Endothelial cell (in vitro differentiated cells): ENCODE measurements around the gene KLC1. TPM values are rescaled to one million over a fixed set of nuclear protein-coding genes. Genes with fewer than 3 reads are reported as not detected.
A peak's percentile ranks its signal among the peaks of the same experiment; 100 is the strongest.

Experiments used
- DNase-seq: peaks from one replicate; pipeline ENCODE4 v3.0.0; 2021; ENCODE audit warnings: low spot score
- H3K27ac Mint-ChIP-seq: one replicate; pipeline ENCODE4 v1.8.0; 2021; ENCODE audit warnings: mixed read lengths, inconsistent platforms; ENCODE audit not compliant: unreplicated experiment
- H3K27me3 Mint-ChIP-seq: one replicate; pipeline ENCODE4 v1.8.0; 2021; ENCODE audit warnings: mild to moderate bottlenecking, moderate library complexity, mixed read lengths, inconsistent platforms; ENCODE audit not compliant: unreplicated experiment
- H3K36me3 Mint-ChIP-seq: one replicate; pipeline ENCODE4 v1.8.0; 2021; ENCODE audit warnings: mild to moderate bottlenecking, low read depth, mixed read lengths, inconsistent platforms; ENCODE audit not compliant: unreplicated experiment
- H3K4me1 Mint-ChIP-seq: one replicate; pipeline ENCODE4 v1.8.0; 2021; ENCODE audit warnings: mild to moderate bottlenecking, mixed read lengths, inconsistent platforms; ENCODE audit not compliant: unreplicated experiment
- H3K4me3 Mint-ChIP-seq: one replicate; pipeline ENCODE4 v1.8.0; 2021; ENCODE audit warnings: mild to moderate bottlenecking, mixed read lengths, inconsistent platforms; ENCODE audit not compliant: unreplicated experiment
- H3K9me3 Mint-ChIP-seq: one replicate; pipeline ENCODE4 v1.8.0; 2021; ENCODE audit warnings: mixed read lengths, inconsistent platforms; ENCODE audit not compliant: unreplicated experiment
- total RNA-seq: library from RNA; stranded (reverse); fragmentation: NEBNext Ultra II Directional; extraction: Animal tissue kit (Norgen Biotek cat#: 25700); gene quantifications from one replicate; pipeline ENCODE4 v1.2.1, GENCODE V29; 2021; ENCODE audit not compliant: unreplicated experiment
- TF ChIP-seq, protein P1 (sequence below): fragments of 200-600 bp; sonication (generic); IDR thresholded peaks from one replicate; pipeline ENCODE4 v1.5.0; 2021; ENCODE audit warnings: antibody characterized with exemption; ENCODE audit not compliant: unreplicated experiment

KLC1 gene
- total RNA-seq, 1 donor from 2014 or later = 220 TPM

DNA sequence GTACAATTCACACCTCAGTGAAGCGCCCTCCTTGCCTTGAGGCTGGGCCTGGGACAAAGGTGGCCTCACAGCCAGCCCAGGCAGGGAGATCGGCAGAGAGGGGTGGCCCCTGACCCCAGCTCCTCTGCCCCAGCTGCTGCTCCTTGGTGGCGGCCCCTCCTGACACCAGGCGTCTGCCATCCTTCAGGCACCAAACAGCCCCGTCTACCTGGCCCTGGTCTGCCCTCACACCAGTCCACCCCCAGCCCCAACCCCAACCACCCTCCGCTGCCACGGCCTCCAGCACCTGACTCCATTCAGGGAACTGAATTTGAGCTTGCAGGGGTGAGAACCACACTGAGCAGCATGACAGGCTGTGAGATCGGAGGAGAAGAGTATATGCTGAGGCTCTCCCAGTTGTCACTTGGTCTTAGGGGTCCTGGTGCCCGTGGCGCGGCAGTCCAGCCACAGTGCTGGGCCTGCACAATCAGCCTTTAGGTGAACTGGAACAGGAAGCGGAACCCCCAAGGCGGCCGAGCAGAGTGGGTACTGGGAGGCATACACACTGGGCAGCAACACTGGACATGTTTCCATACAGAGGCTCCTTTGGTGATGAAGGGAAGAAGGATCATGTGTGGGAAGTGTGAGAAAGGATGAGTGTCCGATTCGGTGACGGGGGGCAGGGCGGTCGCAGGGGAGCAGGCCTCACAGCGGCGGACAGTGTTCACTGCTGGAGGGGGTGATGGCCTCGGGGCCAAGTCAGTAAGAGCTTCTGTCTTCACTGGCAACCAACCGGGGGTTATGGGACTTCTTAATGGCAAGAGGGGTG is 105.3 kb downstream of the KLC1 start:
- DNase-seq = no peak
- Mint-ChIP-seq H3K9me3 (no peaks in the 10 kb centered on the region), H3K4me3 (peak overlapping the region; percentile 56), H3K27me3 (peaks cover 14% of the 10 kb centered on the region), H3K4me1 (peaks cover 15% of the 10 kb centered on the region), H3K27ac (no peak overlapping the region), H3K36me3 (peaks cover 47% of the 10 kb centered on the region)
- TF ChIP-seq, protein P1, sequence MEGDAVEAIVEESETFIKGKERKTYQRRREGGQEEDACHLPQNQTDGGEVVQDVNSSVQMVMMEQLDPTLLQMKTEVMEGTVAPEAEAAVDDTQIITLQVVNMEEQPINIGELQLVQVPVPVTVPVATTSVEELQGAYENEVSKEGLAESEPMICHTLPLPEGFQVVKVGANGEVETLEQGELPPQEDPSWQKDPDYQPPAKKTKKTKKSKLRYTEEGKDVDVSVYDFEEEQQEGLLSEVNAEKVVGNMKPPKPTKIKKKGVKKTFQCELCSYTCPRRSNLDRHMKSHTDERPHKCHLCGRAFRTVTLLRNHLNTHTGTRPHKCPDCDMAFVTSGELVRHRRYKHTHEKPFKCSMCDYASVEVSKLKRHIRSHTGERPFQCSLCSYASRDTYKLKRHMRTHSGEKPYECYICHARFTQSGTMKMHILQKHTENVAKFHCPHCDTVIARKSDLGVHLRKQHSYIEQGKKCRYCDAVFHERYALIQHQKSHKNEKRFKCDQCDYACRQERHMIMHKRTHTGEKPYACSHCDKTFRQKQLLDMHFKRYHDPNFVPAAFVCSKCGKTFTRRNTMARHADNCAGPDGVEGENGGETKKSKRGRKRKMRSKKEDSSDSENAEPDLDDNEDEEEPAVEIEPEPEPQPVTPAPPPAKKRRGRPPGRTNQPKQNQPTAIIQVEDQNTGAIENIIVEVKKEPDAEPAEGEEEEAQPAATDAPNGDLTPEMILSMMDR = no peak

GRCh38 chr14:103735022-103735421 is 106.0 kb downstream of the KLC1 start:
- Mint-ChIP-seq H3K36me3 (peaks cover 49% of the 10 kb centered on the region), H3K27ac (no peak overlapping the region), H3K4me3 (peak overlapping the region; percentile 56), H3K4me1 (peaks cover 12% of the 10 kb centered on the region), H3K27me3 (peaks cover 16% of the 10 kb centered on the region), H3K9me3 (no peaks in the 10 kb centered on the region)
- TF ChIP-seq, protein P1 = no peak
- no peak for DNase-seq

DNA sequence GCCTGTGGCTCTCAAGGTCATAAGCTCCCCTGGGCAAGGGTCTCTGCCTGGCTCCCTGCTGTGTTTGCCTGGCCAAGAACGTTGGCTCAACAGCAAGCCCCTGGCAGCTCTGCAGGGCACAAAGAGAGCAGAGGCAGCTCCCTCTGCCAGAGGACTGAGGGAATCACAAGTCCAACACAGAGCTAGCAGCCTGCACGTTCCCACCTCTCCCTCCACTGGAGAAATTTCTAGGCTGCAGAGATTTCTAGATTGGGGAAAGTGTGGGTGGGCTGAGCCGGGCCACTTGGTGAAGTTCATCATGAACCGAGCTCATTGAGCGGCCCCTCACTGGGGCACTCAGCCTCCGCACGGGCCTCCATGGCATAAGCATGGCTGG is 106.4 kb downstream of the KLC1 start:
- peaks cover 16% of the 10 kb centered on the region for H3K27me3 Mint-ChIP-seq
- DNase-seq = no peak
- H3K4me1 Mint-ChIP-seq = peaks cover 14% of the 10 kb centered on the region
- H3K27ac Mint-ChIP-seq = no peak overlapping the region
- TF ChIP-seq, protein P1 = no peak
- peaks cover 51% of the 10 kb centered on the region for H3K36me3 Mint-ChIP-seq
- no peaks in the 10 kb centered on the region for H3K9me3 Mint-ChIP-seq
- H3K4me3 Mint-ChIP-seq = peak overlapping the region; percentile 56

DNA sequence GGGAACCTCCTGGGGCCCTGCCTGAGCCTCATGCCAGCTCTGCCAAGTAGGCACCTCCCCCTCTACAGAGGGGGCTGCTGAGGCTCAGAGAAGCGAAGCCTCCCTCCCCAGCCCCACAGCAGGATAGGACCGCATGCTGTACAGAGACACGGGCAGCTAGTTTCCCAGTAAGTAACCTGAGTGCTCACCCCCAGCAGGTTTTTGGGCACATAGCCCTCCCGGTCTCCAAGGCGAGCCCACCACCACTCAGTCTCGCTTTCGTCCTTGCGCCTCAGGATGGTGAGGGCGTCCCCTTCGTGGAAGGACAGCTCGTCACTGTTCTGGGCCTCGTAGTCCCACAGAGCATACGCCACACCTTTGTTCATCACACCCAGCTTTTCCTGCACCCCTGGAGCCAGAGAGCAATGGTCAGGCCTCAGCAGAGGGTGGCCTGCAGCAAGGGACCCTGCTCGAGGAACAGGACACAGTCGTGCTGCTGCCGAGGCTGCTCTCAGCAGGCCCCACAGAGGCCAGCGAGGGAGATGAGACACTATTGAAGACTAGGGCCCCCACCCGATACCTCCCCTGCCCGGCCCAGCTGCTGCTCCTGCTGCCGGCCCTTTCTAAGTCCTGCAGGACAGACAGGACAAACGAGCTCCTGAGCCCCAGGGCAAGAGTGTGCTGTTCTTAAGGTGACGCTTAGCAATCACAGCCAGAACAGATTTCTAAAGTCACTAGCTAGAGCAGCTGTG is 107.0 kb downstream of the KLC1 start:
- peaks cover 57% of the 10 kb centered on the region for H3K36me3 Mint-ChIP-seq
- DNase-seq = no peak
- no peak overlapping the region for H3K4me3 Mint-ChIP-seq
- H3K27me3 Mint-ChIP-seq = peaks cover 16% of the 10 kb centered on the region
- no peak overlapping the region for H3K27ac Mint-ChIP-seq
- TF ChIP-seq, protein P1 = no peak
- H3K4me1 Mint-ChIP-seq = peaks cover 19% of the 10 kb centered on the region
- no peaks in the 10 kb centered on the region for H3K9me3 Mint-ChIP-seq
